HepG2 (cell line): ENCODE results near the gene WNT6. TPM values are rescaled to one million over a fixed set of nuclear protein-coding genes. Genes with fewer than 3 reads are reported as not detected.

ENCODE experiments used
- BRCA1 ChIP-seq: sonication (generic); formaldehyde crosslinking; IDR thresholded peaks from 2 replicates; pipeline ENCODE4 v1.4.0; 2020; ENCODE audit warnings: missing genetic modification reagents
- FOXK2 ChIP-seq: fragments of 450-650 bp; IDR thresholded peaks from 2 replicates; pipeline ENCODE4 v1.6.1; 2016
- KLF11 ChIP-seq: IDR thresholded peaks from 2 replicates; pipeline ENCODE4 v1.6.1; 2016; ENCODE audit warnings: missing compliant biosample characterization
- KLF6 ChIP-seq: IDR thresholded peaks from 2 replicates; pipeline ENCODE4 v1.8.0; 2016; ENCODE audit warnings: missing biosample characterization, missing genetic modification reagents
- KLF9 ChIP-seq: IDR thresholded peaks from 2 replicates; pipeline ENCODE4 v1.6.1; 2016; ENCODE audit warnings: low read depth
- MTF1 ChIP-seq: sonication (generic); formaldehyde crosslinking; IDR thresholded peaks from 2 replicates; pipeline ENCODE4 v1.5.0; 2020; ENCODE audit warnings: missing genetic modification reagents
- NCOR1 ChIP-seq: fragments of 200-600 bp; sonication (generic); IDR thresholded peaks from 2 replicates; pipeline ENCODE4 v1.7.0; 2017; ENCODE audit warnings: antibody characterized with exemption, low read length, borderline replicate concordance
- SP140L ChIP-seq: sonication (generic); formaldehyde crosslinking; IDR thresholded peaks from 2 replicates; pipeline ENCODE4 v1.4.0; 2020; ENCODE audit warnings: missing genetic modification reagents, borderline replicate concordance
- ZFP90 ChIP-seq: sonication (generic); formaldehyde crosslinking; IDR thresholded peaks from 2 replicates; pipeline ENCODE4 v1.8.0; 2022; ENCODE audit warnings: missing genetic modification reagents, mild to moderate bottlenecking, inconsistent platforms, borderline replicate concordance
- ZMYM3 ChIP-seq: sonication (generic); formaldehyde crosslinking; IDR thresholded peaks from 2 replicates; pipeline ENCODE4 v1.5.1; 2020; ENCODE audit warnings: mild to moderate bottlenecking, missing genetic modification reagents
- ZNF292 ChIP-seq: sonication (generic); formaldehyde crosslinking; IDR thresholded peaks from 2 replicates; pipeline ENCODE4 v1.8.1; 2022; ENCODE audit warnings: mild to moderate bottlenecking, low read depth, missing genetic modification reagents, borderline replicate concordance
- ZNF501 ChIP-seq: sonication (generic); formaldehyde crosslinking; IDR thresholded peaks from 2 replicates; pipeline ENCODE4 v1.5.1; 2020; ENCODE audit warnings: mild to moderate bottlenecking, moderate library complexity, missing genetic modification reagents
- ZNF782 ChIP-seq: sonication (generic); formaldehyde crosslinking; IDR thresholded peaks from 2 replicates; pipeline ENCODE4 v1.4.0; 2020; ENCODE audit warnings: missing genetic modification reagents, mild to moderate bottlenecking, borderline replicate concordance
- polyA plus RNA-seq, 8 experiments: library from polyadenylated mRNA; depleted of rRNA in 3 of 8; stranded (reverse) in 7 of 8; unstranded in 1 of 8; fragments of >200 nt; fragmentation: Illumina TruSeq in 4 of 8; extraction: Trizol in 4 of 8; gene quantifications; 2 replicates each; pipeline versions ENCODE4 v1.2.1 to v1.2.3, GENCODE V29; 2011 to 2016; ENCODE audit warnings: low read depth in 4 of 8, missing spikeins in 1 of 8, mixed read lengths in 1 of 8; ENCODE audit not compliant: insufficient read depth in 1 of 8
- total RNA-seq, 5 experiments: library from RNA; depleted of rRNA; stranded (reverse); fragments of >200 nt; fragmentation: Illumina TruSeq; extraction: Trizol; gene quantifications; 2 replicates each; pipeline ENCODE4 v1.2.3, GENCODE V29; 2016; ENCODE audit warnings: low read depth in 1 of 5
- TF ChIP-seq, protein P1 (sequence below): sonication (generic); formaldehyde crosslinking; IDR thresholded peaks from 2 replicates; pipeline ENCODE4 v1.4.0; 2020; ENCODE audit warnings: missing genetic modification reagents
- TF ChIP-seq, protein P2 (sequence below): sonication (generic); formaldehyde crosslinking; IDR thresholded peaks from 2 replicates; pipeline ENCODE4 v1.4.0; 2020; ENCODE audit warnings: missing genetic modification reagents
- TF ChIP-seq, protein P3 (sequence below): sonication (generic); formaldehyde crosslinking; IDR thresholded peaks from 2 replicates; pipeline ENCODE4 v1.4.0; 2020; ENCODE audit warnings: mild to moderate bottlenecking, missing genetic modification reagents
- TF ChIP-seq, protein P4 (sequence below): IDR thresholded peaks from 2 replicates; pipeline ENCODE4 v1.6.1; 2012; ENCODE audit warnings: low read depth, low read length, improper control_type of control experiment
- TF ChIP-seq, protein P5 (sequence below): IDR thresholded peaks from 2 replicates; pipeline ENCODE4 v1.6.1; 2012; ENCODE audit warnings: low read length, improper control_type of control experiment

Gene WNT6
- total and polyA plus RNA-seq, 2 of the 13 experiments (the other 11 are each of a cell fraction or from before 2014, with no cell fraction given): 0.20 TPM; not detected in 1

DNA sequence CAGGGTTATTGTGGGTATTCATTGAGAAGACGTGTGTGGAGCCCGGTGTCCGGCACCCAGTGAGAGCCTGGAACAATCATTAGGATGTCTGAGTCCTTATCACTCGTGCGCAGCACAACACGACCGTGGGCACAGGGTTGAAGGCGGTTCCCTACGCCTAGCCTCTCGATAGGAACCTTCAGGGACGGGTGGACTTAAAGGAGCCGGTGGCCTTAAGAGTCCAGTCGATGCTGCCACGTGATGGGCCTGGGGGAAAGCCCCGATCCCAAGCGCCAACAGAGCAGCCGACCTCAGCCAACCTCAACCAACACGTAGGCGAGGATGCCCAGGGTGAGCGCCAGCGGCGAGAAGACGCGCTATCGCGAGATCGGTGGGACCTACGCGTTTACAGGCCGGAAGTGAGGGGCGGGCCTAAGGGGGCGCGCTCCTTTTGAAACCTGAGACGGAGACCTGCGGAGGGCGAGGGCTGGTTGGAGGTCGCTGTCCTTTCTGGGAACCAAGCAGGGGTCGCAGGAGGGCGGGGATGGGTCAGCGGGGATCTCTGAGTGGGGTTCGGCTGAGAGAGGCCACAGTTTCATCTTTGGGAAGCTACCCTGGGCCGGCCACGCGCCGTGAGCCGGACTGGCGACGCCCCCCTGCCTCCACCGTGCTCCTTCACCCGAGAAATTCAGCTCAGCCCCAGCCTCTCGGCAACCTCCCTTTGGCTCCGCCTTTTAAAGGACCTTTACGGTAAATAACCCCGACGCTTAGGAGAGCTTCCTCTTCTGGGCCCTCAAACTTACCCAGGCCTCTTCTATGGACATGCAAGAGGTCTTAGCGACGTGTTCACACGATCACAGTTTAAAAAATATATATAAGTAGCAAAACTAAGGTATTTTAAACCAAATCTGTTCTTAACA lies 49.4 kb downstream of the WNT6 start (continued):
- no peak; the same call in 1 of the 2 replicates for TF ChIP-seq NCOR1
- TF ChIP-seq, protein P1, sequence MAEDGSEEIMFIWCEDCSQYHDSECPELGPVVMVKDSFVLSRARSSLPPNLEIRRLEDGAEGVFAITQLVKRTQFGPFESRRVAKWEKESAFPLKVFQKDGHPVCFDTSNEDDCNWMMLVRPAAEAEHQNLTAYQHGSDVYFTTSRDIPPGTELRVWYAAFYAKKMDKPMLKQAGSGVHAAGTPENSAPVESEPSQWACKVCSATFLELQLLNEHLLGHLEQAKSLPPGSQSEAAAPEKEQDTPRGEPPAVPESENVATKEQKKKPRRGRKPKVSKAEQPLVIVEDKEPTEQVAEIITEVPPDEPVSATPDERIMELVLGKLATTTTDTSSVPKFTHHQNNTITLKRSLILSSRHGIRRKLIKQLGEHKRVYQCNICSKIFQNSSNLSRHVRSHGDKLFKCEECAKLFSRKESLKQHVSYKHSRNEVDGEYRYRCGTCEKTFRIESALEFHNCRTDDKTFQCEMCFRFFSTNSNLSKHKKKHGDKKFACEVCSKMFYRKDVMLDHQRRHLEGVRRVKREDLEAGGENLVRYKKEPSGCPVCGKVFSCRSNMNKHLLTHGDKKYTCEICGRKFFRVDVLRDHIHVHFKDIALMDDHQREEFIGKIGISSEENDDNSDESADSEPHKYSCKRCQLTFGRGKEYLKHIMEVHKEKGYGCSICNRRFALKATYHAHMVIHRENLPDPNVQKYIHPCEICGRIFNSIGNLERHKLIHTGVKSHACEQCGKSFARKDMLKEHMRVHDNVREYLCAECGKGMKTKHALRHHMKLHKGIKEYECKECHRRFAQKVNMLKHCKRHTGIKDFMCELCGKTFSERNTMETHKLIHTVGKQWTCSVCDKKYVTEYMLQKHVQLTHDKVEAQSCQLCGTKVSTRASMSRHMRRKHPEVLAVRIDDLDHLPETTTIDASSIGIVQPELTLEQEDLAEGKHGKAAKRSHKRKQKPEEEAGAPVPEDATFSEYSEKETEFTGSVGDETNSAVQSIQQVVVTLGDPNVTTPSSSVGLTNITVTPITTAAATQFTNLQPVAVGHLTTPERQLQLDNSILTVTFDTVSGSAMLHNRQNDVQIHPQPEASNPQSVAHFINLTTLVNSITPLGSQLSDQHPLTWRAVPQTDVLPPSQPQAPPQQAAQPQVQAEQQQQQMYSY (CRISPR knock-in tag): 0 out of 2 replicates have a peak, but pooled peaks have one; percentile 14
- no peak for TF ChIP-seq KLF11 (CRISPR knock-in tag)
- no peak for TF ChIP-seq FOXK2
- TF ChIP-seq, protein P2, sequence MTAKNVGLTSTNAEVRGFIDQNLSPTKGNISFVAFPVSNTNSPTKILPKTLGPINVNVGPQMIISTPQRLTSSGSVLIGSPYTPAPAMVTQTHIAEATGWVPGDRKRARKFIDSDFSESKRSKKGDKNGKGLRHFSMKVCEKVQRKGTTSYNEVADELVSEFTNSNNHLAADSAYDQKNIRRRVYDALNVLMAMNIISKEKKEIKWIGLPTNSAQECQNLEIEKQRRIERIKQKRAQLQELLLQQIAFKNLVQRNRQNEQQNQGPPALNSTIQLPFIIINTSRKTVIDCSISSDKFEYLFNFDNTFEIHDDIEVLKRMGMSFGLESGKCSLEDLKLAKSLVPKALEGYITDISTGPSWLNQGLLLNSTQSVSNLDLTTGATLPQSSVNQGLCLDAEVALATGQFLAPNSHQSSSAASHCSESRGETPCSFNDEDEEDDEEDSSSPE (CRISPR knock-in tag): peak; percentile 100
- no peak for TF ChIP-seq MTF1 (CRISPR knock-in tag)
- TF ChIP-seq, protein P3, sequence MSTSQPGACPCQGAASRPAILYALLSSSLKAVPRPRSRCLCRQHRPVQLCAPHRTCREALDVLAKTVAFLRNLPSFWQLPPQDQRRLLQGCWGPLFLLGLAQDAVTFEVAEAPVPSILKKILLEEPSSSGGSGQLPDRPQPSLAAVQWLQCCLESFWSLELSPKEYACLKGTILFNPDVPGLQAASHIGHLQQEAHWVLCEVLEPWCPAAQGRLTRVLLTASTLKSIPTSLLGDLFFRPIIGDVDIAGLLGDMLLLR (CRISPR knock-in tag): peak; percentile 93; the same call in 1 of the 2 replicates
- no peak; the same call in none of the 2 replicates for TF ChIP-seq ZNF292 (CRISPR knock-in tag)
- peak; percentile 73; the same call in 1 of the 2 replicates for TF ChIP-seq ZFP90
- TF ChIP-seq, protein P4, sequence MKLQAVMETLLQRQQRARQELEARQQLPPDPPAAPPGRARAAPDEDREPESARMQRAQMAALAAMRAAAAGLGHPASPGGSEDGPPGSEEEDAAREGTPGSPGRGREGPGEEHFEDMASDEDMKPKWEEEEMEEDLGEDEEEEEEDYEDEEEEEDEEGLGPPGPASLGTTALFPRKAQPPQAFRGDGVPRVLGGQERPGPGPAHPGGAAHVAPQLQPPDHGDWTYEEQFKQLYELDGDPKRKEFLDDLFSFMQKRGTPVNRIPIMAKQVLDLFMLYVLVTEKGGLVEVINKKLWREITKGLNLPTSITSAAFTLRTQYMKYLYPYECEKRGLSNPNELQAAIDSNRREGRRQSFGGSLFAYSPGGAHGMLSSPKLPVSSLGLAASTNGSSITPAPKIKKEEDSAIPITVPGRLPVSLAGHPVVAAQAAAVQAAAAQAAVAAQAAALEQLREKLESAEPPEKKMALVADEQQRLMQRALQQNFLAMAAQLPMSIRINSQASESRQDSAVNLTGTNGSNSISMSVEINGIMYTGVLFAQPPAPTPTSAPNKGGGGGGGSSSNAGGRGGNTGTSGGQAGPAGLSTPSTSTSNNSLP: no peak
- peak; percentile 89; the same call in 1 of the 2 replicates for TF ChIP-seq ZNF501 (CRISPR knock-in tag)
- TF ChIP-seq, protein P5, sequence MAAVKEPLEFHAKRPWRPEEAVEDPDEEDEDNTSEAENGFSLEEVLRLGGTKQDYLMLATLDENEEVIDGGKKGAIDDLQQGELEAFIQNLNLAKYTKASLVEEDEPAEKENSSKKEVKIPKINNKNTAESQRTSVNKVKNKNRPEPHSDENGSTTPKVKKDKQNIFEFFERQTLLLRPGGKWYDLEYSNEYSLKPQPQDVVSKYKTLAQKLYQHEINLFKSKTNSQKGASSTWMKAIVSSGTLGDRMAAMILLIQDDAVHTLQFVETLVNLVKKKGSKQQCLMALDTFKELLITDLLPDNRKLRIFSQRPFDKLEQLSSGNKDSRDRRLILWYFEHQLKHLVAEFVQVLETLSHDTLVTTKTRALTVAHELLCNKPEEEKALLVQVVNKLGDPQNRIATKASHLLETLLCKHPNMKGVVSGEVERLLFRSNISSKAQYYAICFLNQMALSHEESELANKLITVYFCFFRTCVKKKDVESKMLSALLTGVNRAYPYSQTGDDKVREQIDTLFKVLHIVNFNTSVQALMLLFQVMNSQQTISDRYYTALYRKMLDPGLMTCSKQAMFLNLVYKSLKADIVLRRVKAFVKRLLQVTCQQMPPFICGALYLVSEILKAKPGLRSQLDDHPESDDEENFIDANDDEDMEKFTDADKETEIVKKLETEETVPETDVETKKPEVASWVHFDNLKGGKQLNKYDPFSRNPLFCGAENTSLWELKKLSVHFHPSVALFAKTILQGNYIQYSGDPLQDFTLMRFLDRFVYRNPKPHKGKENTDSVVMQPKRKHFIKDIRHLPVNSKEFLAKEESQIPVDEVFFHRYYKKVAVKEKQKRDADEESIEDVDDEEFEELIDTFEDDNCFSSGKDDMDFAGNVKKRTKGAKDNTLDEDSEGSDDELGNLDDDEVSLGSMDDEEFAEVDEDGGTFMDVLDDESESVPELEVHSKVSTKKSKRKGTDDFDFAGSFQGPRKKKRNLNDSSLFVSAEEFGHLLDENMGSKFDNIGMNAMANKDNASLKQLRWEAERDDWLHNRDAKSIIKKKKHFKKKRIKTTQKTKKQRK: no peak
- peak; percentile 72; the same call in 1 of the 2 replicates for TF ChIP-seq SP140L (CRISPR knock-in tag)
- TF ChIP-seq ZMYM3 (CRISPR knock-in tag): peak; percentile 66
- peak; percentile 94 for TF ChIP-seq KLF9 (CRISPR knock-in tag)
- peak; percentile 91; the same call in 1 of the 2 replicates for TF ChIP-seq KLF6 (CRISPR knock-in tag)
- TF ChIP-seq ZNF782 (CRISPR knock-in tag): peak; percentile 97
- TF ChIP-seq BRCA1 (CRISPR knock-in tag): no peak
